ENCODE measurements around the gene RBM24. TPM values are rescaled to one million over a fixed set of nuclear protein-coding genes. Genes with fewer than 3 reads are reported as not detected.
"Not testable (repeated sequence)": the region's sequence is repeated elsewhere in the genome, so short reads cannot be mapped to it uniquely, and the experiment has no call there.

The RBM24 gene
- total RNA-seq, 3 donors from 2014 or later: 2.6 to 8.3 (median 6.8) TPM

- no peak for TF ChIP-seq CTCF (IDR thresholded peaks at IDR 0.05)
- no peaks in the 10 kb centered on the region for H3K9me3 ChIP-seq
- intact Hi-C loops (cut with DNase I, micrococcal nuclease): no loop called here
- DNase-seq (no peak), ATAC-seq (no peak)
- no peaks in the 10 kb centered on the region for H3K36me3 ChIP-seq (ENCODE audit: low read depth)
- H3K4me3 ChIP-seq: no peak overlapping the region
- no peaks in the 10 kb centered on the region for H3K4me1 ChIP-seq (ENCODE audit: low read depth)
Observed at GRCh38 chr6:17318435-17319165, 37.4 kb downstream of the RBM24 start.

GRCh38 chr6:17320266-17320665 is 39.1 kb downstream of the RBM24 start:
- DNase-seq; intact Hi-C loops (cut with DNase I, micrococcal nuclease); H3K36me3 ChIP-seq (ENCODE audit: low read depth); ATAC-seq; H3K4me1 ChIP-seq (ENCODE audit: low read depth); H3K9me3 ChIP-seq; H3K4me3 ChIP-seq: not testable (repeated sequence)

GRCh38 chr6:17331238-17331637 is 50.1 kb downstream of the RBM24 start:
- DNase-seq (no peak), ATAC-seq (no peak)
- intact Hi-C loops (cut with DNase I, micrococcal nuclease): no loop called here
- H3K4me3 ChIP-seq: no peak overlapping the region
- no peak for TF ChIP-seq CTCF (IDR thresholded peaks at IDR 0.05)
- H3K9me3 ChIP-seq: peaks cover 4% of the 10 kb centered on the region
- no peaks in the 10 kb centered on the region for H3K36me3 ChIP-seq (ENCODE audit: low read depth)
- H3K4me1 ChIP-seq (ENCODE audit: low read depth): no peaks in the 10 kb centered on the region

- Histone ChIP-seq H3K9me3 (peaks cover 4% of the 10 kb centered on the region), H3K36me3 (ENCODE audit: low read depth) (no peaks in the 10 kb centered on the region), H3K4me3 (no peak overlapping the region), H3K4me1 (ENCODE audit: low read depth) (no peaks in the 10 kb centered on the region)
- intact Hi-C loops (cut with DNase I, micrococcal nuclease): no loop called here
- no peak for TF ChIP-seq CTCF (IDR thresholded peaks at IDR 0.05)
- ATAC-seq: no peak
- no peak for DNase-seq
Observed at GRCh38 chr6:17334265-17334664, 53.1 kb downstream of the RBM24 start.

- Histone ChIP-seq H3K4me3 (no peak overlapping the region), H3K36me3 (ENCODE audit: low read depth) (no peaks in the 10 kb centered on the region), H3K4me1 (ENCODE audit: low read depth) (no peaks in the 10 kb centered on the region), H3K9me3 (no peaks in the 10 kb centered on the region)
- intact Hi-C loops (cut with DNase I, micrococcal nuclease): no loop called here
- DNase-seq (no peak), ATAC-seq (no peak)
- TF ChIP-seq CTCF (IDR thresholded peaks at IDR 0.05): no peak
Observed at GRCh38 chr6:17336425-17336824, 55.3 kb downstream of the RBM24 start.

GRCh38 chr6:17339308-17339670 is 58.1 kb downstream of the RBM24 start:
- Histone ChIP-seq H3K36me3 (ENCODE audit: low read depth) (no peaks in the 10 kb centered on the region), H3K4me1 (ENCODE audit: low read depth) (no peaks in the 10 kb centered on the region), H3K4me3 (no peak overlapping the region), H3K9me3 (no peaks in the 10 kb centered on the region)
- intact Hi-C loops (cut with DNase I, micrococcal nuclease): no loop called here
- peak in 1 of 3 donors; percentile 37 for DNase-seq
- no peak for TF ChIP-seq CTCF (IDR thresholded peaks at IDR 0.05)
- ATAC-seq: peak; percentile 93
